Measurements from ENCODE around the gene CDC14B.

GRCh38 chr9:96457266-96457665, 162.4 kb downstream of the CDC14B start:
- TF ChIP-seq CTCF (IDR thresholded peaks at IDR 0.05) = no peak
- no peak for TF ChIP-seq POLR2A (IDR thresholded peaks at IDR 0.05)
